Calu3 (cell line): ENCODE results near the gene SSUH2. TPM values are rescaled to one million over a fixed set of nuclear protein-coding genes. Genes with fewer than 3 reads are reported as not detected.

Experiments
- BruUV-seq: library from RNA; stranded (reverse); fragments of 400-500 nt; replicated peaks from 2 replicates; lab custom pipeline; 2021; lab: Mats Ljungman, UMichigan
- CTCF ChIA-PET: fragments of 300-600 bp; sonication (Branson Sonifier 250); formaldehyde crosslinking; loops from one replicate; lab custom pipeline; 2022; ENCODE audit warnings: antibody characterized with exemption; lab: Charles Lee
- DNase-seq: peaks from one replicate; pipeline ENCODE4 v3.0.0; 2022
- H3K27ac Mint-ChIP-seq: one replicate; pipeline ENCODE4 v1.8.0; 2022; ENCODE audit warnings: mixed read lengths; ENCODE audit not compliant: unreplicated experiment
- H3K27me3 Mint-ChIP-seq: one replicate; pipeline ENCODE4 v1.8.0; 2022; ENCODE audit warnings: mixed read lengths; ENCODE audit not compliant: unreplicated experiment
- H3K36me3 Mint-ChIP-seq: one replicate; pipeline ENCODE4 v1.8.0; 2022; ENCODE audit warnings: mild to moderate bottlenecking, moderate library complexity, mixed read lengths; ENCODE audit not compliant: insufficient read depth, unreplicated experiment
- H3K4me1 Mint-ChIP-seq: one replicate; pipeline ENCODE4 v1.8.0; 2022; ENCODE audit warnings: mild to moderate bottlenecking, low read depth, mixed read lengths; ENCODE audit not compliant: unreplicated experiment
- H3K4me3 Mint-ChIP-seq: one replicate; pipeline ENCODE4 v1.8.0; 2022; ENCODE audit warnings: mild to moderate bottlenecking, low read depth, moderate library complexity, mixed read lengths; ENCODE audit not compliant: unreplicated experiment
- H3K9me3 Mint-ChIP-seq: one replicate; pipeline ENCODE4 v1.8.0; 2022; ENCODE audit warnings: low read depth, mixed read lengths; ENCODE audit not compliant: unreplicated experiment
- intact Hi-C: fragments of 100-400 bp; cut with micrococcal nuclease; formaldehyde crosslinking; loops from one replicate; pipeline ENCODE4 v1.10.0; 2022; ENCODE audit not compliant: unreplicated experiment
- total RNA-seq: library from RNA; stranded (reverse); gene quantifications from 2 replicates; pipeline ENCODE4 v1.2.3, GENCODE V29; 2022
- TF ChIP-seq, protein P1 (sequence below): fragments of 200-600 bp; IDR thresholded peaks from one replicate; pipeline ENCODE4 v1.8.0; 2022; ENCODE audit warnings: antibody characterized with exemption; ENCODE audit not compliant: unreplicated experiment

SSUH2 gene
- total RNA-seq, 1 experiment from 2014 or later = not detected

DNA sequence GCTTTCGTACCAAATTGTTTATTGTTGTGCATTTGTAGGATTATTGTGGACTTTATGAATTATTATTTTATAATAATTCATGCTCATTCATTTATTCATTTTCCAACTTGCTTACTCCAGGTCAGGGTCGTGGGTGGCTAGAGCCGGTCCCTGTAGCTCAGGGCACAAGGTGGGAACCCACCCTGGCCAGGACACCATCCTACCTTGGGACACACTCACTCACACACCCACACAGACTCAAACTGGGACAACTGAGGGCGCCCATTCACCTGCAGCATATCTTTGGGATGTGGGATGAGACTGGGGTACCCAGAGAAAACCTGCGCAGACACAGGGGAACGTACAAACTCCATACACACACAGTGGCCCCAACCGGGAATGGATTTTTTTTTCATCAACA is 40.6 kb downstream of the SSUH2 start:
- no peaks in the 10 kb centered on the region for H3K36me3 Mint-ChIP-seq
- CTCF ChIA-PET = no interaction called here
- no TSS peak for BruUV-seq
- no peak for DNase-seq
- TF ChIP-seq, protein P1, sequence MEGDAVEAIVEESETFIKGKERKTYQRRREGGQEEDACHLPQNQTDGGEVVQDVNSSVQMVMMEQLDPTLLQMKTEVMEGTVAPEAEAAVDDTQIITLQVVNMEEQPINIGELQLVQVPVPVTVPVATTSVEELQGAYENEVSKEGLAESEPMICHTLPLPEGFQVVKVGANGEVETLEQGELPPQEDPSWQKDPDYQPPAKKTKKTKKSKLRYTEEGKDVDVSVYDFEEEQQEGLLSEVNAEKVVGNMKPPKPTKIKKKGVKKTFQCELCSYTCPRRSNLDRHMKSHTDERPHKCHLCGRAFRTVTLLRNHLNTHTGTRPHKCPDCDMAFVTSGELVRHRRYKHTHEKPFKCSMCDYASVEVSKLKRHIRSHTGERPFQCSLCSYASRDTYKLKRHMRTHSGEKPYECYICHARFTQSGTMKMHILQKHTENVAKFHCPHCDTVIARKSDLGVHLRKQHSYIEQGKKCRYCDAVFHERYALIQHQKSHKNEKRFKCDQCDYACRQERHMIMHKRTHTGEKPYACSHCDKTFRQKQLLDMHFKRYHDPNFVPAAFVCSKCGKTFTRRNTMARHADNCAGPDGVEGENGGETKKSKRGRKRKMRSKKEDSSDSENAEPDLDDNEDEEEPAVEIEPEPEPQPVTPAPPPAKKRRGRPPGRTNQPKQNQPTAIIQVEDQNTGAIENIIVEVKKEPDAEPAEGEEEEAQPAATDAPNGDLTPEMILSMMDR = no peak
- no peaks in the 10 kb centered on the region for H3K4me1 Mint-ChIP-seq
- H3K27ac Mint-ChIP-seq = no peak overlapping the region
- H3K4me3 Mint-ChIP-seq = no peak overlapping the region
- intact Hi-C loops = no loop called here
- H3K9me3 Mint-ChIP-seq = no peaks in the 10 kb centered on the region
- no peaks in the 10 kb centered on the region for H3K27me3 Mint-ChIP-seq

DNA sequence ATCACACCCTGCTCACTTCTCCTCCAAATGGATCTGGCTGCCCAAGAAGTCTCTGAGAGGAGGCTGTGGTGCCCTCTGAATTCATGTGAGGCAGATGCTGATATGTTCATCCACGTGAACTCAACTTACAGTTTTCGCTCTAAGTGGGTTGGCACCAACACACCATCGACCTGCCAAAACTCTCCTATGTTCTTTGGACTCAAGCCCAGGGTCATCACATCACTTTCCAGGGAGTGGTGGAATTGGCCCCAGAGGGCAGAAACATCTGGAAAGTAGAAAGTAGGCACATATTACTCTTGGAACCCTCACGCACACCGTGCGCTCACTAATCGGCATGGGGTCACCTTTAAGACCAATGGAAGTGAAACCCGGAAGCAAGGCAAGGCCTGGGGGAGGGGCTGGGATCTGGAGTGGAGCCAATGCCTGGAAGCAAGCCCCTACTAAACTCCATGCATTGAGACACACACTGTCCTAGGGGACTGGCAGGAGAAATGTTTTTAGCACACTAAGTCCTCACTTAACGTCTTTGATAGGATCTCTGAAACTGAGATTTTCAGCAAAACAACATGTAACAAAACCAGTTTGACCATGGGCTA is 41.4 kb downstream of the SSUH2 start:
- TF ChIP-seq, protein P1 = no peak
- no peaks in the 10 kb centered on the region for H3K9me3 Mint-ChIP-seq
- H3K4me3 Mint-ChIP-seq = no peak overlapping the region
- H3K27ac Mint-ChIP-seq = no peak overlapping the region
- intact Hi-C loops = no loop called here
- no peaks in the 10 kb centered on the region for H3K36me3 Mint-ChIP-seq
- CTCF ChIA-PET = no interaction called here
- DNase-seq = no peak
- no peaks in the 10 kb centered on the region for H3K4me1 Mint-ChIP-seq
- BruUV-seq = no TSS peak
- no peaks in the 10 kb centered on the region for H3K27me3 Mint-ChIP-seq

DNA sequence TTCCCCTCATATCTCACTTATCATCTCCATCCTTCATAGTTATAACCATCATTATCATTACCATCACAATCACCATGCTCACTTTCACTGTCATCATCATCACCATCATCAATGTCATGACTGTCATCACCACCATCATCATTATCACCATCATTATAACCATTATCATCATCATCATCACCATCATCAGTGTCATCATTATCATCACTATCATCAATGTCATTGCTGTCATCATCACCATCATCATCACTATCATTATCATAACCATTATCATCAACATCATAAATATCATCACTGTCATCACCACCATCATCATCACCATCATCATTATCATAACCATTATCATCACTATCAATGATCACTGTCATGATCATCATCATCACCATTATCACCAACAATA is 44.1 kb downstream of the SSUH2 start:
- TF ChIP-seq, protein P1 = no peak
- CTCF ChIA-PET = no interaction called here
- H3K4me3 Mint-ChIP-seq = no peak overlapping the region

DNA sequence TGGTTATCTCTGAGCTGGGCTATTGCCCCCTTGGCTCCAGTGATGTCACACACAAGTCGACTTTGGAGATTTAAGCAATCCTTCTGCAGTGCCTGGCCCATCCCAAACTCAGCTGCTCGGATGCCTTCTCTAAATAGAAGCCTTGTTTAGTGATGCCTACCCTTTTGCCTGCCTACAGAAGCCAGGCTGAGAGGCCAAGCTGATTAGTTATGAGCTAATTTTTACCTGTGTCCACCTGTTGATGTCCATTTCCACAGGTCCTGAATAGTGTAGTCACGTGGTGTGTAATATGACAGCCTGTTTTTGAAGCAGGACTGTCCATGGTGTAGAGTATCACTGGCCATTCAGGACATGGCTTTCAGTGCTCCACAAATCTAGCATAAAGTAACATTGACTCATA is 45.5 kb downstream of the SSUH2 start:
- Mint-ChIP-seq H3K9me3 (no peaks in the 10 kb centered on the region), H3K27ac (no peak overlapping the region), H3K4me1 (no peaks in the 10 kb centered on the region), H3K36me3 (no peaks in the 10 kb centered on the region), H3K4me3 (no peak overlapping the region), H3K27me3 (peaks cover 12% of the 10 kb centered on the region)
- TF ChIP-seq, protein P1 = no peak
- no peak for DNase-seq
- intact Hi-C loops = no loop called here
- CTCF ChIA-PET = no interaction called here
- BruUV-seq = no TSS peak

More for the DNA sequence above, 44.1 kb downstream of the SSUH2 start:
- DNase-seq = no peak
- intact Hi-C loops = no loop called here
- Mint-ChIP-seq H3K9me3 (no peaks in the 10 kb centered on the region), H3K4me1 (no peaks in the 10 kb centered on the region), H3K27me3 (peaks cover 8% of the 10 kb centered on the region), H3K27ac (no peak overlapping the region), H3K36me3 (no peaks in the 10 kb centered on the region)
- no TSS peak for BruUV-seq
